GM18870 (cell line): Measurements from ENCODE around the gene NEMP1.
"Not testable (repeated sequence)": the region's sequence is repeated elsewhere in the genome, so short reads cannot be mapped to it uniquely, and the experiment has no call there.

Experiments used
- ATAC-seq: cut with Tn5 transposase; IDR thresholded peaks from one replicate; pipeline ENCODE4 v1.9.1; 2021; ENCODE audit warnings: moderate library complexity; ENCODE audit not compliant: unreplicated experiment

NEMP1 gene

DNA sequence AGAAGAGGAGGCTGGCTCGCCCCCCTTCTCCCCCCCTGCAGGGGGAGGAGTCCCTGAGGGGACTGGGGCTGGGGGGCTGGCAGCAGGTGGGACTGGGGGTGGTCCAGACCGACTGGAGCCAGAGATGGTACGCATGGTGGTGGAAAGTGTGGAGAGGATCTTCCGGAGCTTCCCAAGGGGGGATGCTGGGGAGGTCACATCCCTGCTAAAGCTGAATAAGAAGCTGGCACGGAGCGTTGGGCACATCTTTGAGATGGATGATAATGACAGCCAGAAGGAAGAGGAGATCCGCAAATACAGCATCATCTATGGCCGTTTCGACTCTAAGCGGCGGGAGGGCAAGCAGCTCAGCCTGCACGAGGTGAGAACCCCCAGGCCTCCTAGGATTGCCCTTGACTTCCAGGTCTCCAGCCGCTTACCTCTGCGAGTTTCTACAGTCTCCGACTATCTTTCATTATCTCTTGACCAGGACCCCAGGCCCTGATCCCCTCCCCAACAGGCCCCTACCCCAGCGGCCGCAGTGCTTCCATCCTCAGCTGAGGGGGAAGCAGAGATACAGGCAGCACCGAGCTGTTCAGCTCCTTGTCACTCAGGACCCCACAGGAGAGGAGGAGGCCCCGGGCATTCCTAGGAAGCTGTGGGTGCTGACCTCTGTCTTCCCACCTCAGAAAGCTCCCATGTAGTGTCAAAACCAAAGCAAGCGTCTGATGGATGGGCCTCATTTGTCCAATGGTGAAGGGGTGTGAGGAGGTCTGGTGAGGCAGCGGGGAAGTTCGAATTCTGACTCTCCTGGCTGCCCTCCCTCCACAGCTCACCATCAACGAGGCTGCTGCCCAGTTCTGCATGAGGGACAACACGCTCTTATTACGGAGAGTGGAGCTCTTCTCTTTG is 13.3 kb upstream of the NEMP1 start:
- ATAC-seq: no peak

- no peak for ATAC-seq
Observed at GRCh38 chr12:57090924-57091637, 12.5 kb upstream of the NEMP1 start.

DNA sequence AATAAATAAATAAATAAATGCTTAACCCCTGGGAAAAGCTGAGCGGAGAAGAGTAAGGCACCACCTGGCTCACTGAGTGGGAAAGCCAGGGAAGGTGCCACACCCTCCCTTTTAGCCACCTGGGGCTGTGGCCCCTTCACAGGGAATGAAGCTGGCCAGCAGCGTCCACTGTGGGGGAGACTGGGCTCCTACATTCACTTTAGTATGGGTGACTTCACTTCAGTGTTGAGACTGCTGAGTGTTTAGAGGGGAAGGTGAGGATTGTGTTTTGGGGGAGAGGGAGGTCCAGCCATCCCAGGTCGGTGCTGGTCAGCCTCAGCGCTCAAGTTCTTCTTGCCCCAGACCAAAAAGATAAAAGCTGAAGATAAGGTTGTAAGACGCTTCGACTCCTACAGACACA is 11.9 kb upstream of the NEMP1 start:
- no peak for ATAC-seq

DNA sequence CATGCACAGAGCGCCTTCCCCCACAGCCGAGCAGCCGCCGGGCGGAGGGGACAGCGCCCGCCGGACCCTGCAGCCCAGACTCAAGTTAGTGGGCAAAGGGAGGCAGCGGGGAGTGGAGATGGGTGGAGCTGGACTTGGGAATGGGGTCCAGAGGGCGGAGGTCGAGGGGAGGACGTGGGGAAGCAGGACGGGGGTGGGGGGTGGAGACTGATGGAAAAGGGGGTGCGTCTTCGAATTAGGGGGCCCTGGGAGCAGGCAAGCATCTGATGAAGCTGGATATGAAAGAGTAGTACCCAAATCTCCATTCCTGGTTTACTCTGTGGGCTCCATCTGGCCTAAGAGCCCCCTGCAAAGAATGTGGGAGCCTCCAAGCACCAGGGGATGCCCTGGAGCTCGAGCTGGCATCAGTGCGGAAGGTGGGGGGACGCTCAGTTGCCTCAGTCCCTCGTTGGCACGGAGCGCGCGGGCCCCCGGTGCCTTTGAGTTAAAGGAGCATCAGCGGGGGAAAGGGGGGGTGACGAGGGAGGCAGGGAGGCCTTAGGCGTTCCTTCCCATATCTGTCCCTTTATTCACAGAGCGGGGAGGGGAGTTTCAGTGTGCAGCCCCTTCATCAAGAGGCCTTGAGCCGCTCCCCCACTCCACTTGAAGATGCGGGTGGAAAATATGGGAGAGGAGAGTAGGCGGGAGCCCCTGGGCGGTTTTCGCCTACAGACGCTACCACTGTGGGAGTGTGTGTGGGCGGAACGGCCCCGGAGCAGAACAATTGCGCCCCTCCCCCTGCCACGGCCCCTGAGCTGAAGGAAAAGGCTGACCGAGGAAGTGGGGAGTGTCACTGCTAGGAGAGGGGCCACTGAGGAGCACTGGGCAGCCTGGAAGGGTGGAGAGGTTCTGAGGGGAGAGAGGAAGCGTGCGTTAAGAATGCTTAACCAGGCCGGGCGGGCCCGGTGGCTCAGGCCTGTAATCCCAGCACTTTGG is 11.0 kb upstream of the NEMP1 start:
- ATAC-seq: no peak

DNA sequence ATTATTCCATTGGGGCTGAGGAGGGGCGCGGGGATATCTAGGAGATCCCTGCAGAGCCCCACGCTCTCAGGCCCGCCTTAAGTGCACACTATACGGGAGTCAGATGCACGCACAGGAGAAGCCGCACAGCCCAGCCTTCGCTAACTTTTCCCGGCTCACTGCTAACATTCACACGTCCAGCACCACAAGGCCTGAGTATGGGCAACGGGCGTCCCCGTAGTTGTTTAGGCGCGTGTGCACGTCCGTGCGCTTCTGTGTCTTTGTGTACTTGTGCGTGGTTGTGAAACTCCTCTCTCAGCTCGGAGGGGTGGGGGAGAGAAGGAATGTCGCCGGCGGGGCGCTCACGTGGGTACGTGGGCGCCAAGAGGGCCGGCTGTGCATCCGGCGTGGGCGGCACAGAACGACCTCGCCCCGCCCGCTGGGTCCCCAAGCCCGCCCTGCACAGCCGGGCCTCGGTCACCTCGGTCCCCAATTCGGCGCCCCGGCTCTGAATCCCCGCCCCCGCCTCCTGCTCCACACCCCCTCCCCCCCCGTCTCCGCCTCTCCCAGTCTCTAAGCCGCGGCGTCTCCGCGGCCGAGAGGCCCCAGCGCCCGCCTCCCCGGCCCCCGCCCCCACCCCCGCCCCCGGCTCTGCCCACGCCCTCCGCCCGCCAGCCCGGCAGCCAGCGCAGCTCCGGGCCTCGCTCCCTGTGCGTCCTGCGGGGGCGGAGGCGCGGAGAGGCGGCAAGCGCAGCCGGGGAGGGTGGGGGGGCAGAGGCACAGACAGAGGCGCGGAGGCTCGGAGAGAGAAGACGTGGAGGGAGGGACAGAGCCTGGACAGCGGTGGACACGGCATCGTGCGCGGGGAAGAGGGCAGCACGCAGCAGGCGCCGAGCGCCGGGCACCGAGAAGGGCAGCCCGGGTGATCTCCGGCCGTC is 10.0 kb upstream of the NEMP1 start, which contains the start of gene NAB2:
NAB2 (plus strand) TSS at position 761 of the 917 bp plus-strand sequence. CDS start 158 bp downstream, outside the sequence.
- peak; percentile 31 for ATAC-seq

DNA sequence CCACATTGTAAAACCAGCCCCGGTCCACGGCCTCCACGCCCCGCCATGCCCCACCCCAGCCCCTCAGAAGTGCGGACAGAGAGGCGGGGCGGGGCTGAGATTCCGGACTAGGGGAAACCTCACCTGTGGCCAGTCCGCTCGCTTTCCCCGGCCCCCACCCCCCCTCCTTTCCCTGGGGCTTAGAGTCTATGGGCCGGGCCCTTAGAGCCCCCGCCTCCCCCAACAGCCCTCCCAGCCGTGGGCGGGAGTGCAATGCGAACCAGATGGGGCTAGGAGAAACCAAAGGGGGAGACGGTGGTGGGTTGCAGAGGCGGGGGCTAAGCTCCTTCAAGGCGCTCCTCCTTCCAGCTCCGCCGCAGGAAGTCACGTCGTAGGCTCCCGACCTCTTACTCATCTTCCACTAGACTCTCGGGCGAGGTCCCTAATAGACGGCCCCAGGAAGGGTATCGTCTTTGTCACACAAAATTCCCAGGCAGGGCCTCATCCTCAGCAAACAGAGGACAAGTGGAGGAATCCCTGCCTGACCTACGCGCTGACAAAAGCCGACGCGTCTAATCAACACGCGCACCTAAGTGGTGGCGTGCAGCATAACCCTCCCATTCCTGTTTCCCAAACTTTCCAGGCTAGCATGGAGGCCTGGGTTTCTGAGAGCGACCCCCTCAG is 9.2 kb upstream of the NEMP1 start:
- peak; percentile 20 for ATAC-seq

DNA sequence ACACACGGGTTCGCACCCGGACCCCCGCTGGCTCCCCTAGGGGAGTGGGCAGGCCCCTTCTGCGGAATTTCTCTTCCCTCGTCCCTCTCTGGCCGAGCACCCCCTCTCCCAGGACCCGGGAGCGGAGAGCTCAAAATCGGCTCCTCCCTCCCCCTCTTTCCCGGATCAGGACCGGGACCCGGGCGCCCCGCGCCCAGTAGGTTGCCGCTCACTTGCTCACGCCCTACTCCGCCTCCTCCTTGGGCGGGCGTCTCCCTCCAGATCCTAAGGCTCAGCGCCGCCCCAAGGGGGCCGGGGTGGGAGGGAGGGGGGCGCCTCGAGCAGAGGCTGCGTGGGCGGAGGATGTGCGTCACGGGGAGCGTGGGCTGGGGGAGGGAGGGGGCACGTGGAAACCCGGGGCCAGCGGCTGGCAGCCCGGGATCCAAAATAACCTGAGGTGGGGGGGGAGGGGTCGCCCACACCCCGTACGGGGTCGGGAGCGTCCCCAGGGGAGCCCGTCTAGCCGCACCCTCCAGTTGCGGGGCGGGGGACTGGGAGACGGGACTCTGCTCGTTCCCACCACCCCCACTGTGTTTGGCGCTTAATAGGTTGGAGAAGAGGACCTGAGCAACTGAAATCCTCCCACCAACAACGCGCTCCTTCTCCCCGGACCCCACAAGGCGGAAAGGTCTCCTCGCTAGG is 8.6 kb upstream of the NEMP1 start:
- no peak for ATAC-seq

DNA sequence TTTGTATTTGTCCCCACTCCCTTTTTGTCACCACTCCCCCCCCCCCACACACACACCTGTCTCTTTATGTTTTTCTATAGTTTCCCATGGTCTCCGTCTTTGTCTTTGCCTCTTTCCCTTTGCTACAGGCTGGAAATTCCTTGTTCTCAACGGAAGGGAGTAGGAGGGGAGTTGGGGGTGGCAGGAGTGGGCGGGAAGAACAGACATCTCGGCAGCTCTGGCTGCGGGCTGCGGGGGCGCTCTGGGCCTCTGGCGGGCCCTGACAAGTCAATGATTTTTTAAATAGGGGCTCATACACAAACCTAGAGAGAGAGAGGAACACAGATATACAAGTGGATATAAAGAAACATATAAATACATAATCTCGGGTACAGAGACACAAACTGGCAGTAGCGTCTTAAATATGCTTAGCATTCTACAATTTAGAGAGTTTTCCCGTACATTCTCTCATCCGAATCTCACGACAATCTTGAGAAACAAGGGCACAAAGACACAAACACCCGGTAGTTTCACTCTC is 8.0 kb upstream of the NEMP1 start:
- ATAC-seq: no peak

- no peak for ATAC-seq
Observed at GRCh38 chr12:57085999-57086492, 7.5 kb upstream of the NEMP1 start.

GRCh38 chr12:57080855-57081254 is 2.3 kb upstream of the NEMP1 start:
- no peak for ATAC-seq

DNA sequence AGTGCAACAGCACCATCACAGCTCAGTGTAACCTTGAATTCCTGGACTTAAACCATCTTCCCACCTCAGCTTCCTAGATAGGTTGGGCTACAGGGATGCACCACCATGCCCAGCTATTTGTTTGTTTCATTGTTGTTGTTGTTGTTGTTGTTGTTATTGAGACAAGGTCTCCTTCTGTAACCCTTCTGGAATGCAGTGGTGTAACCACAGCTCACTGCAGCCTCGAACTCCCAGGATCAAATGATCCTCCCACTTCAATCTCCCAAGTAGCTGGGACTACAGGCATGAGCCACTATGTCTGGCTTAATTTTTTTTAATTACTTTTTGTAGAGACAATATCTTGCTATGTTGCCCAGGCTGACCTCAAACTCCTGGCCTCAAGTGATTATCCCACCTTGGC is 1.2 kb upstream of the NEMP1 start:
- ATAC-seq: no peak

GRCh38 chr12:57073566-57074450 is 4.8 kb downstream of the NEMP1 start:
- not testable (repeated sequence) for ATAC-seq

- ATAC-seq: no peak
Observed at GRCh38 chr12:57072661-57073060, 5.9 kb downstream of the NEMP1 start.

- peak; percentile 74 for ATAC-seq
Observed at GRCh38 chr12:57069523-57069922, 9.1 kb downstream of the NEMP1 start.

GRCh38 chr12:57066245-57066644 is 12.3 kb downstream of the NEMP1 start:
- ATAC-seq: no peak

GRCh38 chr12:57063991-57064685 is 14.5 kb downstream of the NEMP1 start:
- peak; percentile 67 for ATAC-seq

DNA sequence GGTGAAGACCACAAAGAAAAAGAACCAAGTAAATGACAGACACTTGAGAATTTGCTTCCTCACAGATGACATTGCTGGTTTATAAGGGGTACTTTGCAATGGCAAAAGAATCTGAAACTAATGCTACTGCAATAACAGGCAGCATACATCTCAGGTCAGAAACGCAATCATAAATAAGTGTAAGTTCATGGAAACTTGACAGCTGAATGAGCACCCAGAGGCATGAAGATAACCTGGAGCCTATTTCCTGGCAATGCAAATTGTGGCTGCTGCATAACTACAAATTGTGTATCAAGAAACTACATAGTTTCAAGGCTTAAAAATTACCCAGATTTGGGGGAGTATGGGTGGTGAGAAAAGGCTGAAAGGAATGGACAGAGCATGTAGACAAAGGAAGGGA is 20.1 kb downstream of the NEMP1 start:
- ATAC-seq: peak; percentile 43
